Type B pancreatic cell (in vitro differentiated cells): Measurements from ENCODE around the gene VCP. TPM values are rescaled to one million over a fixed set of nuclear protein-coding genes. Genes with fewer than 3 reads are reported as not detected.

ENCODE experiments used
- DNase-seq: peaks from one replicate; pipeline ENCODE4 v3.0.0; 2021; ENCODE audit warnings: mixed read lengths; ENCODE audit not compliant: unreplicated experiment; ENCODE audit errors: extremely low spot score
- H3K27ac Mint-ChIP-seq: 2 replicates; pipeline ENCODE4 v1.8.0; 2021; ENCODE audit warnings: mild to moderate bottlenecking, mixed read lengths
- H3K27me3 Mint-ChIP-seq: 2 replicates; pipeline ENCODE4 v1.8.0; 2021; ENCODE audit warnings: mixed read lengths
- H3K36me3 Mint-ChIP-seq: 2 replicates; pipeline ENCODE4 v1.8.0; 2021; ENCODE audit warnings: mixed read lengths
- H3K4me1 Mint-ChIP-seq: one replicate; pipeline ENCODE4 v1.8.0; 2021; ENCODE audit warnings: mixed read lengths; ENCODE audit not compliant: unreplicated experiment
- H3K4me3 Mint-ChIP-seq: 2 replicates; pipeline ENCODE4 v1.8.0; 2021; ENCODE audit warnings: mild to moderate bottlenecking, mixed read lengths
- H3K9me3 Mint-ChIP-seq: 2 replicates; pipeline ENCODE4 v1.8.0; 2021; ENCODE audit warnings: mixed read lengths
- total RNA-seq: library from RNA; stranded (reverse); gene quantifications from 2 replicates; pipeline ENCODE4 v1.2.1, GENCODE V29; 2021; ENCODE audit warnings: low replicate concordance
- TF ChIP-seq, protein P1 (sequence below): fragments of 200-600 bp; sonication (generic); conservative IDR thresholded peaks from 2 replicates; pipeline ENCODE4 v1.5.0; 2021; ENCODE audit warnings: antibody characterized with exemption, mild to moderate bottlenecking

VCP gene
- total RNA-seq, 1 donor from 2014 or later, result 285 TPM

DNA sequence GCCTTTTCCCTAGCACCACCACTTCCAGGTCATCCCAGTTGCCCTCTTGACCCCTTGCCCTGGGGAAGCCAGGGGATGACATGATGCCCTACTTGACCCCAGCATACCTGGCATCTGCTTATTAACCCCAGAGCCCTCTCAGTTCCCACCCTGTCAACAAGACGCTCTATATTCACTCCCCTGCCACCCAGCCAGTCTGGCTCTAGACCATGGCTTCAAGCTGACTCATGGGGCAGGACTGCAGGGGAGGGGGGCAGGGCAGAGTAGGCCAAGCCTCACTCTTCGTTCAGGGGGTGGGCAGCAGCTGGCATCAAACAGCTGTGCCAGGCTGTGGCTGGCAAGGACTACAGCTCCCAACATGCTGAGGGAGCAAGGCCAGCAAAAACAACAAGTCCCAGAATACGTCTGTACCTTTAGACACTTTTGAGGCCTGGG is 37.9 kb upstream of the VCP start:
- Mint-ChIP-seq H3K27me3 (no peaks in the 10 kb centered on the region), H3K36me3 (peaks cover 3% of the 10 kb centered on the region), H3K4me3 (peak overlapping the region; percentile 89), H3K9me3 (peaks cover 4% of the 10 kb centered on the region), H3K27ac (no peak overlapping the region), H3K4me1 (peaks cover 29% of the 10 kb centered on the region)
- TF ChIP-seq, protein P1, sequence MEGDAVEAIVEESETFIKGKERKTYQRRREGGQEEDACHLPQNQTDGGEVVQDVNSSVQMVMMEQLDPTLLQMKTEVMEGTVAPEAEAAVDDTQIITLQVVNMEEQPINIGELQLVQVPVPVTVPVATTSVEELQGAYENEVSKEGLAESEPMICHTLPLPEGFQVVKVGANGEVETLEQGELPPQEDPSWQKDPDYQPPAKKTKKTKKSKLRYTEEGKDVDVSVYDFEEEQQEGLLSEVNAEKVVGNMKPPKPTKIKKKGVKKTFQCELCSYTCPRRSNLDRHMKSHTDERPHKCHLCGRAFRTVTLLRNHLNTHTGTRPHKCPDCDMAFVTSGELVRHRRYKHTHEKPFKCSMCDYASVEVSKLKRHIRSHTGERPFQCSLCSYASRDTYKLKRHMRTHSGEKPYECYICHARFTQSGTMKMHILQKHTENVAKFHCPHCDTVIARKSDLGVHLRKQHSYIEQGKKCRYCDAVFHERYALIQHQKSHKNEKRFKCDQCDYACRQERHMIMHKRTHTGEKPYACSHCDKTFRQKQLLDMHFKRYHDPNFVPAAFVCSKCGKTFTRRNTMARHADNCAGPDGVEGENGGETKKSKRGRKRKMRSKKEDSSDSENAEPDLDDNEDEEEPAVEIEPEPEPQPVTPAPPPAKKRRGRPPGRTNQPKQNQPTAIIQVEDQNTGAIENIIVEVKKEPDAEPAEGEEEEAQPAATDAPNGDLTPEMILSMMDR, result no peak
- no peak for DNase-seq

DNA sequence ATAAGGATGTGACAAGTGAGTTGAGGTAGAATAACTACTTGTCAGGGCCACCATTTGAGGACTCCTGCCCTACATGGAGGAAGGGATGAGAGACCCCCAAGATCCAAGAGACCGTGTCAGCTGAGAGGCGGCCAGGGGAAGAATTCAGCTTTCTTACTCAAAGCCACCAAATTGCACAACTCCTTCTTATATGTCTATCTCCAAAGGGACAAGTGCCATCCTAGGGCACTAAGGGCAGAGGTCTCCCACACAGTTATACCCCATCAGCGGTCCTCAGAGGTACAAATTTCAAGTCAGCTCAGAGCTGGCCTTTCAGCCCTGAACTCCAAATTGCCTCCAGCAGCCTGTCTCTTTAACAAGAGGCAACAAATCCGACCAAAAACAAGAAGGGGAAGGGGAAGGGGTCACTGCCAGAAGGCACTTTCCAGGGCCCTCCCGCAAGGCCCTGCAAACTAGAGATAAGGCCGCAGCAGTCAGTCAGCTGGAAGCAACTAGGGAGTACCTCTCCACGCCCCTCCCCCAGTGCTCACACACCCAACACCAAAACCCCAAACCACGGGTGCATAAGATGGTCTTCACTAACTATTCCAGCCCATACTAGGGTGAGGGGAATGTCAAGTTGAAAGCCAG is 36.6 kb upstream of the VCP start:
- Mint-ChIP-seq H3K4me3 (no peak overlapping the region), H3K36me3 (peaks cover 3% of the 10 kb centered on the region), H3K9me3 (peaks cover 4% of the 10 kb centered on the region), H3K27me3 (no peaks in the 10 kb centered on the region), H3K4me1 (peaks cover 32% of the 10 kb centered on the region), H3K27ac (no peak overlapping the region)
- TF ChIP-seq, protein P1, result no peak
- DNase-seq, result no peak

DNA sequence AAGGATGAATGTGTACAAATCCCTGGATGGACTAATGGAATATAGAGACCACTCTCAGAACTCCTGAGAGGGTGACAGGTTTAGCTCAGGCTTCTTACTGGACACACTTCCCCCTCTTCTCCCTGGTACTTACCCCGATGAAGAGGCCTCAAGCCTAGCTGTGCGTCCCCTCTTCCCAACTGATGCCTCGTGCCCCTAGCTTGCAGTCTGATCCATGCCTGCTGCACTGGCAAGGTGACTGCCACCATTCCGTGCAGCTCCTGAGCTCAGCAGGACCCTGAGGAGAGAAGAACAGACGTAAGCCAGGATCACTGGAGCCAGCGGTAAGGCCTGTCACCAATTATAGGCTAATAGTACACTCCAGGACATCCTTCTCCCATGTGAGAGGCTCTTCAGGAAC is 36.0 kb upstream of the VCP start:
- Mint-ChIP-seq H3K4me3 (no peak overlapping the region), H3K9me3 (no peaks in the 10 kb centered on the region), H3K27me3 (no peaks in the 10 kb centered on the region), H3K27ac (no peak overlapping the region), H3K36me3 (no peaks in the 10 kb centered on the region), H3K4me1 (peaks cover 29% of the 10 kb centered on the region)
- TF ChIP-seq, protein P1, result no peak
- DNase-seq, result no peak

DNA sequence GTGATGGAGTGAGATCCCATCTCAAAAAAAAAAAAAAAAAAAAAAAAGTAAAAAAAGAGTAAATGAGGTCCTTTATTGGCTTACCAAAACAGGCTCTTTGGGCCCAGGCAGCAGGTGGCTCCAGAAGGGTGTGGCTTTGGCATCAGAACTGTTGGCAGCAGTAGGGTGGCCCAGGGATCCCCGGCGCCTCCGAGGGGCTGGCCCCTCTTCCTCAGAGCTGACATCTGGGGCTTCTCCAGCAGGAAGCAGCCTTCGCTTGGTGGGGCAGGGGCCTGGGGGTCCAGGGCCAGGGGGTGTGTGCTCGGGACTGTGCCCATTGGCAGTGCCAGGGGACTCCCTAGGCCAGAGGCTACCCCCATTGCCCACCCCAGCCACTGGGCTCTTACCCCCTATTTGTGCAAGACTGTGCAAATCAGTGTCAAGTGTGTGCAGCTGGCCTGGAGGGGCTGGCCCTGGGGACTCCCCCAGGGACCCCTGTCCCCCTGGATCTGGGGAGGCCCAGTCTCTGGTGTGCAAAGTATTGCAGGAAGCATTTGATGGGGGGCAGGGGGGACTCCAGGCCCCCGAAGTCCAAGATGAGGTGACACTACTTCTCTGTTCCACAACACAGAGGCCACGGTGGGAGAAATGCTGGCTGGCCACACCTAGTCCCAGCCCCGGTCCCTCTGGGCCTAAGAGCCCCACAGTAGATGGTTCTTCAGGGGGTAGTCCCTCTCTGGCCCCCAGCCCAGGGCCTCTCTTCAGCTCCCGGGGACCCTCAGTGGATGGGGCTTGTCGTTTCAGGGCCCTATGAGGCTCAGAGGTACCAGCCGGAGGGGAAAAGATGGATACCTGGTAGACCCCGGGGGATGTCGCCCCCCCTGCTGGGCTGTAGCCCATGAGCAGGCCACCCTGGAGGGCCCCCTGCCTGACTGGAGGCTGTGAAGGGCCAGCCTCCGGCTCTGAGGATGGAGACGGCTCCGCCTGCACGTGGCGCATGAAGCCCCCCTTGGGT is 35.2 kb upstream of the VCP start:
- Mint-ChIP-seq H3K36me3 (peaks cover 4% of the 10 kb centered on the region), H3K9me3 (no peaks in the 10 kb centered on the region), H3K4me3 (no peak overlapping the region), H3K27ac (no peak overlapping the region), H3K4me1 (peaks cover 35% of the 10 kb centered on the region), H3K27me3 (no peaks in the 10 kb centered on the region)
- DNase-seq, result no peak
- TF ChIP-seq, protein P1, result no peak

DNA sequence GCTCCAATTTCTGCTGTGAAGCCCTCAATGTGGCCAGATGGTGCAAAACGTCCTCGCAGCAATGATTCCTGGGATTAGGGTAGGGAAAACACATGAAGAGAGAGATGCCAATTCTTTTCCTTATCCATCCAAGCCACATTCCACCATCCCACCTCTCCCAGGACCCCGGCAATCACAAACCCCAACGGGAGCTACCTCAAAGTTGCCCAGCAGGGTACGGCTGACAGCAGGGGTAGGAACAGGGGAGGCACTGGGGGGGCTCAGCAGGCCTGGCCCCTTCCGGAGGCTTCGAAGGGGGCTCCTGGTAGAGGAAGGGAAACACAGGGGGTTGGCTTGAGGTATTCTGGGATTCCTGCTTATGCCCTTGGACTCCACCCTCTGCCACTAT is 33.9 kb upstream of the VCP start:
- Mint-ChIP-seq H3K27ac (no peak overlapping the region), H3K4me1 (peaks cover 25% of the 10 kb centered on the region), H3K9me3 (no peaks in the 10 kb centered on the region), H3K4me3 (no peak overlapping the region), H3K36me3 (peaks cover 4% of the 10 kb centered on the region), H3K27me3 (no peaks in the 10 kb centered on the region)
- no peak for DNase-seq
- TF ChIP-seq, protein P1, result no peak
